A549 (cell line): ENCODE data around the gene GLIPR2. TPM values are rescaled to one million over a fixed set of nuclear protein-coding genes. Genes with fewer than 3 reads are reported as not detected.

Source experiments
- ATAC-seq, 2 experiments: fragments of 200-7000 bp in 1 of 2; fragments of >200 bp in 1 of 2; cut with Nextera tagmentation in 1 of 2; cut with Tn5 transposase in 1 of 2; 3 replicates each; pipeline versions ENCODE4 v1.8.0 to v1.9.1; 2018 to 2020; ENCODE audit warnings: mild to moderate bottlenecking in 1 of 2, moderate library complexity in 1 of 2
- CTCF ChIA-PET: fragments of 300-600 bp; sonication (Branson Sonifier 250); formaldehyde crosslinking; extraction: SDS; loops from one replicate; lab custom pipeline; 2021; ENCODE audit warnings: antibody characterized with exemption, inconsistent platforms; lab: Yijun Ruan, JAX
- POLR2A ChIA-PET: fragments of 350-600 bp; formaldehyde crosslinking; extraction: SDS; loops from one replicate; lab custom pipeline; 2021; ENCODE audit warnings: antibody characterized with exemption, inconsistent platforms; lab: Yijun Ruan, JAX
- DNase-seq, 2 experiments: peaks; one replicate each; pipeline versions ENCODE4 v3.0.0 to v3.0.0-alpha.2; 2011 to 2016; ENCODE audit warnings: low read depth in 1 of 2, low spot score in 1 of 2
- FAIRE-seq: peaks from 2 replicates; lab custom pipeline; 2011; peaks lifted over from hg19 to GRCh38; lab: Jason Lieb, UNC
- H3K27ac ChIP-seq, 2 experiments: fragments of >200 bp; sonication (Bioruptor Twin); formaldehyde crosslinking; 3 replicates each; pipeline ENCODE4 v1.5.1; 2016 to 2017
- H3K4me1 ChIP-seq: fragments of >200 bp; sonication (Bioruptor Twin); formaldehyde crosslinking; 3 replicates; pipeline ENCODE4 v1.6.1; 2016
- H3K4me2 ChIP-seq: fragments of >200 bp; sonication (Bioruptor Twin); formaldehyde crosslinking; 3 replicates; pipeline ENCODE4 v1.6.1; 2016
- H3K4me3 ChIP-seq: fragments of >200 bp; sonication (Bioruptor Twin); formaldehyde crosslinking; 3 replicates; pipeline ENCODE4 v1.5.1; 2016
- H3K9me3 ChIP-seq: fragments of >200 bp; sonication (Bioruptor Twin); formaldehyde crosslinking; 3 replicates; pipeline ENCODE4 v1.6.1; 2016
- ATOH8 ChIP-seq: fragments of 250-450 bp; sonication (Bioruptor Pico); IDR thresholded peaks from 2 replicates; pipeline ENCODE4 v1.5.0; 2020; ENCODE audit warnings: low read depth, mild to moderate bottlenecking, moderate library complexity
- BHLHE40 ChIP-seq: IDR thresholded peaks from 2 replicates; pipeline ENCODE4 v1.6.1; 2012; ENCODE audit warnings: low read depth, low read length, inconsistent platforms
- CBX2 ChIP-seq: fragments of 200-600 bp; sonication (generic); IDR thresholded peaks from 2 replicates; pipeline ENCODE4 v1.6.1; 2016; ENCODE audit warnings: low read depth, mild to moderate bottlenecking, borderline replicate concordance
- CHD2 ChIP-seq: fragments of 150-350 bp; IDR thresholded peaks from 2 replicates; pipeline ENCODE4 v1.6.1; 2014; ENCODE audit warnings: low read length; ENCODE audit not compliant: partially characterized antibody
- CHD4 ChIP-seq: fragments of 200-600 bp; sonication (generic); IDR thresholded peaks from 2 replicates; pipeline ENCODE4 v1.6.1; 2016; ENCODE audit warnings: antibody characterized with exemption, mild to moderate bottlenecking, borderline replicate concordance
- EHMT2 ChIP-seq: fragments of 200-600 bp; sonication (generic); IDR thresholded peaks from 2 replicates; pipeline ENCODE4 v1.6.1; 2016; ENCODE audit warnings: antibody characterized with exemption, low read depth, mild to moderate bottlenecking, moderate library complexity
- EP300 ChIP-seq, 2 experiments: fragments of >200 bp; sonication (Bioruptor Twin); formaldehyde crosslinking; IDR thresholded peaks; 2 replicates in 1 of 2; 3 replicates in 1 of 2; pipeline ENCODE4 v1.6.1; 2016 to 2017
- FOSB ChIP-seq: fragments of 250-450 bp; sonication (Bioruptor Pico); IDR thresholded peaks from 2 replicates; pipeline ENCODE4 v1.5.0; 2020; ENCODE audit warnings: mild to moderate bottlenecking, moderate library complexity
- FOSL2 ChIP-seq, 2 experiments: fragments of 450-650 bp in 1 of 2; fragments of >200 bp in 1 of 2; sonication (Bioruptor Twin) in 1 of 2; formaldehyde crosslinking; IDR thresholded peaks; 2 replicates each; pipeline versions ENCODE4 v1.5.0 to v1.6.1; 2016 to 2020; ENCODE audit warnings: mild to moderate bottlenecking in 1 of 2, moderate library complexity in 1 of 2
- GATA3 ChIP-seq: IDR thresholded peaks from 2 replicates; pipeline ENCODE4 v1.6.1; 2012; ENCODE audit warnings: borderline replicate concordance
- HEYL ChIP-seq: fragments of 250-450 bp; sonication (Bioruptor Pico); IDR thresholded peaks from 2 replicates; pipeline ENCODE4 v1.8.0; 2021; ENCODE audit warnings: mild to moderate bottlenecking, moderate library complexity
- HMGXB4 ChIP-seq: fragments of 250-450 bp; sonication (Bioruptor Pico); IDR thresholded peaks from 2 replicates; pipeline ENCODE4 v1.5.0; 2021; ENCODE audit warnings: mild to moderate bottlenecking, moderate library complexity, borderline replicate concordance
- JUN ChIP-seq, 2 experiments: fragments of >200 bp; sonication (Bioruptor Twin); formaldehyde crosslinking; IDR thresholded peaks; 2 replicates in 1 of 2; 3 replicates in 1 of 2; pipeline ENCODE4 v1.6.1; 2016 to 2017
- JUNB ChIP-seq: fragments of >200 bp; sonication (Bioruptor Twin); formaldehyde crosslinking; IDR thresholded peaks from 2 replicates; pipeline ENCODE4 v1.6.1; 2016
- MAX ChIP-seq: IDR thresholded peaks from 2 replicates; pipeline ENCODE4 v1.6.1; 2012
- MAZ ChIP-seq: fragments of 150-350 bp; IDR thresholded peaks from 2 replicates; pipeline ENCODE4 v1.6.1; 2014; ENCODE audit warnings: antibody characterized with exemption, low read depth, low read length, borderline replicate concordance
- NR3C1 ChIP-seq: fragments of >200 bp; sonication (Bioruptor Twin); formaldehyde crosslinking; IDR thresholded peaks from 3 replicates; pipeline ENCODE4 v1.6.1; 2017
- POLR2AphosphoS2 ChIP-seq: conservative IDR thresholded peaks from 2 replicates; pipeline ENCODE4 v1.6.1; 2012; ENCODE audit warnings: low read length, improper control_type of control experiment, inconsistent platforms
- RCOR1 ChIP-seq: fragments of 150-350 bp; IDR thresholded peaks from 2 replicates; pipeline ENCODE4 v1.6.1; 2014; ENCODE audit warnings: antibody characterized with exemption, low read length, low read depth
- REST ChIP-seq: fragments of 200-600 bp; sonication (generic); IDR thresholded peaks from 2 replicates; pipeline ENCODE4 v1.6.1; 2016; ENCODE audit warnings: antibody characterized with exemption, mild to moderate bottlenecking, moderate library complexity
- SREBF2 ChIP-seq: fragments of 450-650 bp; IDR thresholded peaks from 2 replicates; pipeline ENCODE4 v1.6.1; 2014; ENCODE audit warnings: mild to moderate bottlenecking, moderate library complexity
- ZC3H11A ChIP-seq: fragments of 450-650 bp; IDR thresholded peaks from 2 replicates; pipeline ENCODE4 v1.6.1; 2014; ENCODE audit warnings: antibody characterized with exemption, mild to moderate bottlenecking
- ZSCAN20 ChIP-seq: fragments of 250-450 bp; sonication (Bioruptor Pico); IDR thresholded peaks from 2 replicates; pipeline ENCODE4 v1.8.0; 2022; ENCODE audit warnings: mild to moderate bottlenecking, moderate library complexity
- WGBS: methylation state at CpG from one replicate; pipeline ENCODE4 v1.1.6; 2017; ENCODE audit errors: missing lambda C conversion rate; 5-methylcytosine and 5-hydroxymethylcytosine counted together
- polyA plus RNA-seq, 4 experiments: library from polyadenylated mRNA; depleted of rRNA in 3 of 4; stranded (reverse); fragments of >200 nt; fragmentation: RNase III in 1 of 4; extraction: RNeasy Plus Mini Kit Qiagen cat#74134 plus additional on column Dnase treatment in 1 of 4; gene quantifications; 2 replicates in 3 of 4; 3 replicates in 1 of 4; pipeline ENCODE4 v1.2.3, GENCODE V29; 2011 to 2017
- TF ChIP-seq, protein P1 (sequence below): fragments of >200 bp; sonication (Bioruptor Twin); formaldehyde crosslinking; IDR thresholded peaks from 2 replicates; pipeline ENCODE4 v1.6.1; 2016
- TF ChIP-seq, protein P2 (sequence below): fragments of 150-350 bp; IDR thresholded peaks from 2 replicates; pipeline ENCODE4 v1.6.1; 2014; ENCODE audit warnings: low read depth, mild to moderate bottlenecking, low read length

The GLIPR2 gene
- polyA plus RNA-seq, 2 of the 4 experiments (the other 2 are of a cell fraction): 9.0 to 16.0 TPM

- 90% methylated on average over 17 of the region's 17 CpGs for WGBS
- Histone ChIP-seq H3K9me3 (peaks cover 6% of the 10 kb centered on the region), H3K27ac (peak overlapping the region; percentile 65 to 90; a peak in 5 of 6 replicates), H3K4me3 (no peak overlapping the region), H3K4me1 (peaks cover 44% of the 10 kb centered on the region), H3K4me2 (peak overlapping the region; percentile 53; the same call in 1 of the 3 replicates)
- DNase-seq (no peak), ATAC-seq (no peak), FAIRE-seq (no peak)
- ChIA-PET CTCF (interaction anchor here (2.1 to 16.6 kb wide), 6 partner anchors 14 to 153 kb away, joined by 12 to 321 read pairs (median 43); partner anchors contain the start of genes CLTA and GLIPR2), POLR2A (interaction anchor here (3.0 kb wide), 1 partner anchor 29 kb away, joined by 30 read pairs; the partner anchor contains the start of gene CLTA)
- no peak for TF ChIP-seq HEYL (CRISPR knock-in tag)
- no peak for TF ChIP-seq NR3C1
- TF ChIP-seq FOSB (CRISPR knock-in tag): no peak
- no peak for TF ChIP-seq ATOH8
- TF ChIP-seq, protein P1, sequence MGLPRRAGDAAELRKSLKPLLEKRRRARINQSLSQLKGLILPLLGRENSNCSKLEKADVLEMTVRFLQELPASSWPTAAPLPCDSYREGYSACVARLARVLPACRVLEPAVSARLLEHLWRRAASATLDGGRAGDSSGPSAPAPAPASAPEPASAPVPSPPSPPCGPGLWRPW: no peak
- TF ChIP-seq ZSCAN20 (CRISPR knock-in tag): no peak
- no peak for TF ChIP-seq EHMT2
- TF ChIP-seq RCOR1: no peak
- TF ChIP-seq MAX: no peak
- TF ChIP-seq JUNB: no peak
- TF ChIP-seq MAZ: no peak
- TF ChIP-seq CHD4: no peak
These were observed 25.7 kb downstream of the GLIPR2 start for GRCh38 chr9:36162211-36162738.

GRCh38 chr9:36163049-36163785 lies 26.7 kb downstream of the GLIPR2 start:
- POLR2A ChIA-PET: interaction anchor here (0.8 to 3.0 kb wide), 7 partner anchors 12 to 239 kb away, joined by 3 to 30 read pairs (median 5); partner anchors contain the start of genes CLTA, GLIPR2 and GNE
- no peak overlapping the region for H3K4me3 ChIP-seq
- WGBS: 65% methylated on average over 8 of the region's 9 CpGs
- no peak for FAIRE-seq
- TF ChIP-seq BHLHE40: no peak
- no peak for TF ChIP-seq FOSL2 (IDR thresholded peaks at IDR 0.05)
- 0 out of 2 replicates have a peak, but pooled peaks have one; percentile 12 for TF ChIP-seq FOSL2 (CRISPR knock-in tag; IDR thresholded peaks at IDR 0.05)
- no peak for TF ChIP-seq CHD2
- TF ChIP-seq REST: no peak
- TF ChIP-seq POLR2AphosphoS2: no peak
- no peak for TF ChIP-seq SREBF2
- no peak for TF ChIP-seq ZSCAN20 (CRISPR knock-in tag)
- TF ChIP-seq CBX2: no peak
- no peak; the same call in 1 of the 2 replicates for TF ChIP-seq JUNB
- TF ChIP-seq, protein P2, sequence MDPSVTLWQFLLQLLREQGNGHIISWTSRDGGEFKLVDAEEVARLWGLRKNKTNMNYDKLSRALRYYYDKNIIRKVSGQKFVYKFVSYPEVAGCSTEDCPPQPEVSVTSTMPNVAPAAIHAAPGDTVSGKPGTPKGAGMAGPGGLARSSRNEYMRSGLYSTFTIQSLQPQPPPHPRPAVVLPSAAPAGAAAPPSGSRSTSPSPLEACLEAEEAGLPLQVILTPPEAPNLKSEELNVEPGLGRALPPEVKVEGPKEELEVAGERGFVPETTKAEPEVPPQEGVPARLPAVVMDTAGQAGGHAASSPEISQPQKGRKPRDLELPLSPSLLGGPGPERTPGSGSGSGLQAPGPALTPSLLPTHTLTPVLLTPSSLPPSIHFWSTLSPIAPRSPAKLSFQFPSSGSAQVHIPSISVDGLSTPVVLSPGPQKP: no peak
- no peak for TF ChIP-seq ZC3H11A
- TF ChIP-seq JUN (IDR thresholded peaks at IDR 0.05): peak in 1 of 2 experiments; percentile 49; a peak in 1 of 5 replicates
- no peak for TF ChIP-seq ATOH8
- TF ChIP-seq RCOR1: no peak
- TF ChIP-seq EP300 (IDR thresholded peaks at IDR 0.05): peak in 1 of 2 experiments; percentile 23; a peak in 1 of 5 replicates
- TF ChIP-seq HMGXB4 (CRISPR knock-in tag): no peak
- peak; percentile 28; the same call in 1 of the 2 replicates for TF ChIP-seq GATA3
- TF ChIP-seq, all 56 proteins: peak for 4
- Histone ChIP-seq H3K27ac (peak overlapping the region; percentile 65 to 90), H3K4me1 (peaks cover 44% of the 10 kb centered on the region), H3K4me2 (peak overlapping the region; percentile 53), H3K9me3 (no peaks in the 10 kb centered on the region)
- DNase-seq (peak in 1 of 2 experiments; percentile 74), ATAC-seq (peak; percentile 51 to 54)
- CTCF ChIA-PET: interaction anchor here (0.7 to 16.6 kb wide), 18 partner anchors 9 to 281 kb away, joined by 3 to 321 read pairs (median 9); partner anchors contain the start of genes CLTA and GLIPR2
